HuH-7 (cell line): Measurements from ENCODE around the gene MAP3K14.

Experiments used
- DNase-seq: peaks from one replicate; pipeline ENCODE4 v3.0.0; 2011; ENCODE audit warnings: low spot score

MAP3K14 gene

DNA sequence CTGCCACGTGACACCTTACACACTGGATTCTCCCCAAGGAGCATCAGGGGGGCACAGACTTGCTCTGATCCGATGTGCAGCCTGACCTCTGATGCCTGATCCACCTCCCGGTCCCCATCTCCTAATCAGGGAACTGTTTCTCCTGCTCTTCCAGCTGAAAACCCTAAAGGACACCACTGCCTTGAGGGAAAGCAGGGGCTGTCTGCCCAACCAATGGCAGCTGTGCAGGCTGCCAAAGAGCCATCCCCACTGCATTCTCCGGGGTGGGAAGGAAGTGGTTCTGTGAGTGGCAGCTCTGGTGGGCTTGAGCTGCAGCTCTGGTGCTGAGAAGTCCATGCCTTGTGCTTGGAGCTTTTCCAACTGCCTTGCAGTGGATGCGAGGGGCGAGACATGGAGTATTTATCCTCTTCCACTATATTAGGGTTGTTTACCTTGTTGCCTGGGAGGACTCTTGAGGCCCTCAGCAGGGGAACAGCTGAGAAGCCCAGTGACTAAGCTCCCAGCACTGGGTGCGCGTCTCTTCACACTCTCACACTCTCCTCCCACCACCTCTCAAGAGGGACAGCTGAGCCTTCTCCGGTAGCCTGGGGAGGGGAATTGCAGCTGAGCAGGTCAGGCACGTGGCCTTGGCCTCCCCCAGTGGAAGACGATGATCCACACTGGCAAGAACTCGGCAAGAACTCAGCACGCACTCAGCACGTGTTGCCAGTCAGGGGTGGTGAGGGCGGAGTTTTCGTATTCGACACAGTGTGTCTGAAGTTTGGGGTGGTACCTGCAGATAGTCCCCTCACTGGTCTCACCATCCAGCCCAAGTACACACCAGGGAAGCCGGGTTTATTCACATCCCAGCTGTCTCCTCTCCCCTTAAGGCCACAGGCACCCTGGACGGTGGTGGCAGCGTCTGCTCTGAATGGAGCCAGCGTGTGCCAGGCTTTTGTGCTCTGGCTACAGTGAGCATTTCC is 33.9 kb downstream of the MAP3K14 start:
- DNase-seq, result no peak

DNA sequence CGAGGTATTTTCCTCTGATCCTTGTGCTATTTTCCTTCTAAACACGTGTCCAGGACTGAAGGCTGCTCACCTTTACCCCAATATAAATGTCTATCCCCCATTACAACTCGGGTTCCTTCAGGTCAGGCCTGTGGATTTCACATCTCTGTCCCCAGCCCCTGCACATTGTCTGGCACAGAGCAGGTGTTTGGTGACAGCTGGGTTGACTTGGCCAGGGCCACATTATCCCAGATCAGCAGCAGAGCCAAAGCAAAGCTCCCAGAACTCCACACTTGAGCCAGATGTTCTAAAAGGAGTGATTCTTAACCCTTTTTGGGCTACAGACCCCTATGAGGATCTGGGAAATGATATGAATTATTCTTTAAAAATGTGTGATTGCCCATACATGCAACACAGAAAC is 36.9 kb downstream of the MAP3K14 start:
- DNase-seq, result no peak

DNA sequence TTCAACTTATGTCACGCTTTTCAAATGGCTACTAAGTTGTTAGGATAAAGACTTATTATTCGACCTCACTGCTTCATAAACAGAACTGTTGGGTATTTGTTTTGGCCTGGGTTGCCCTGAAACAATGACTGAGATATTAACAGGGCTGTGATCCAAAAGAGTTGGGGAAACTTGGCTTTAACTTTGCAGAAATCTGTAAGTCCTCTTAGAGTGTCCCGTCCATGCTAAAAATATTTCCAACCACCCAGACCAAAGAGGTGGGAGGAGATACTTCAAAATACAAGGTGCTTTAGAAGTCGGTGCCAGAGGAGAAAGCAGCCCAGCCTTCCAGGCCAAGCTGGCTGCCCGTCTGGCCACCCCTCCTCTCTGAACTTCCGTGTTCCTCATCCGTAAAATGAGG is 38.8 kb downstream of the MAP3K14 start:
- DNase-seq, result no peak

GRCh38 chr17:45277216-45277849 is 39.5 kb downstream of the MAP3K14 start:
- DNase-seq, result peak; percentile 87

- DNase-seq, result no peak
Measured at GRCh38 chr17:45276031-45276430, 40.8 kb downstream of the MAP3K14 start.

- DNase-seq, result no peak
Measured at GRCh38 chr17:45274033-45274432, 42.8 kb downstream of the MAP3K14 start.

DNA sequence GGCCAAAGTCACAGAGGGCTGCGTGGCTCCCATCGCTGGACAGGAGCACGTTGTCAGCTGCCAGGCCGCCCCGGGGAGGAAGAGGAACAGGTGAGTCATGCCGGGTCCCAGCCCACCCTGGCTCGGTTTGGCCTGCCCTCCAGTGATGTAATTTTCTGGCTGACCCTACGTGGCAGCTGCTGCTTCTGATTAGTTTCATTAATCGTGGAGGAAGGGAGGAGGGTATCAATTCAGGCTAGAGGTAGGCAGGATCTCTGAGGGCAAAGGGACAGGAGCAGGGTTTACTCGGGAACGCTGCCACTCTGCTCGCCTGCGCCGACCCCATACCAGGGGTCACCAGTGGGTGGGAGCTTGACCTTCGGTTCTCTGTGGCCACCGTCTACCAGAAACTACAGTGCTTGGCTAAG is 43.3 kb downstream of the MAP3K14 start:
- DNase-seq, result no peak

DNA sequence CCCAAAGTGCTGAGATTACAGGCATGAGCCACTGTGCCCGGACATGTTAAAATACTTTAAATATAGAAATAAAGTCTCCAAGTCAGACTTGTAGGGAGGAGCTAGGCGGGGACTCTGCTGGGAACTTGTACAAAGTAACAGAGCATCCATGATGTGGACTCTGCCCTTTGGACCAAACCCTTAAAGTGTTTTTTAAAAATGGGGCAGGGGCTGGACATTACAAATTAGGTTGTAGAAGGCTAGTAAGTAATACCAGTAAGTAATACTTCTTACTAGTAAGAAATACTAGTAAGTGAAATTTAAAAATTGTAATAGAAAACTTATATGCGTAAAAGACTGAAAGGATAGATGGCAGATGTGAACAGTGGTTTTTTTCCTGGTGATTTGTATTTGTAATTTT is 45.2 kb downstream of the MAP3K14 start:
- DNase-seq, result no peak

DNA sequence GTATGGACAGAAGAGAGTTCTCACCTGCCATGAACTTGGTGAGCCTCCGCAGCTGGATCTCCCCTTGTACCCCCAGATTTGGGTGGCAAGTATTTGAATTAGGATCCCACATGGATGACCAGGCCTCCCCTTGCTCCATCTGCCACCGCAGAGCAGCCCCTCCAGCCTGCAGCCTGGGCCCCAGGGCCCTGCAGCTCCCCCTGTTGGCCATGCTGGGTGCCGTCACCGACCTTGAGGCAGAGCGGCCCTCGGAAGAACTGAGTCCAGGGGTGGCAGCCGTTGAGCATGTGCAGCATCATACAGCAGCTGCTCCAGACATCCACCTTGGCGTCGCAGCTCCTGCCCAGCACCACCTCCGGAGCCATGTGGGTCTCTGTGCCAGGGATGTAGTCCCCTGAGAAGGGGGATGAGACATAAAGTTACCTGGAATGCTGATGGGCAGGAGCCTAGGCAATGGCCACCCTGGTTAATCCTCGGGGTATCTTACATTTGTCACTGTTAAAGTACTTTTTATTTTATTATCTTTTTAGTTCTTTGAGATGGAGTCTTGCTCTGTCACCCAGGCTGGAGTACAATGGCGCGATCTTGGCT is 45.9 kb downstream of the MAP3K14 start:
- peak; percentile 84 for DNase-seq

DNA sequence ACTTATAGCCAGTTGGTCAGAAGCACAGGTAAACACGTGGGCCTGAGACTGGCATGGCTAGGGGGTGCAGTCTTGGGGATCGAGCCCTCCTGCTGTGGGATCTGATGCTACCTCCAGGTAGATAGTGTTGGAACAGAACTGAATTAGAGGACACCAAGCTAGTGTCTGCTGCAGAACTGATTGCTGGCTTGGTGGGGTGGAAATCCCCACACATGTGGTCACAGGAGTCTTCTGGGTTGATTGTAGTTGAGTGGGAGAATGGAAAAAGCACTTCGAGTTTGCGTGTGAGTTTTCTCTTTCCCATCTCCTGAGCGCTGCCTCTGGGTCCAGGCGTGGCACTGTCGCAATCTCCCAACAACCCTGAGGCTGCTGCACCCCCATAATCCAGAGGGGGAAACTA is 46.9 kb downstream of the MAP3K14 start:
- DNase-seq, result no peak

GRCh38 chr17:45267436-45268055 is 49.3 kb downstream of the MAP3K14 start:
- DNase-seq, result no peak

- no peak for DNase-seq
Measured at GRCh38 chr17:45266372-45266926, 50.4 kb downstream of the MAP3K14 start.

DNA sequence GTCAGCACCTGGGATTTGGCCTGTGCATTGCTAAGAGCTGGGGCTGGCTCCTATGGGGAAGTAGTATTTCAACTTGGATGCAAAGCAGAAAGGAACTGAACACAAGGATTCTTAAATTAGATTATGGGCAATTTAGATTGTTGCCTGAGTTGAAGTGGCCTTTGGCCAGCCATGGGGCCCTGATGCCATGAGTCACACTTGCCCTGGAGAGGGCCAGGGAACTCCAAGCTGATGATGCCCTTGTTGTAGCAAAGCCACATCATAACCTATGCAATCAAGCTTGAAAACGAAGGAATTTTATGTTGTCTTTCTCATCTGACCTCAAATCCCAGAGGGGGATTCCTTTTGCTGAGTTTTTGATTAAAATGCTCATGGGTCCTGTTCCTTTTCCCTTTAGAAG is 51.0 kb downstream of the MAP3K14 start:
- DNase-seq, result no peak

- DNase-seq, result no peak
Measured at GRCh38 chr17:45264988-45265387, 51.8 kb downstream of the MAP3K14 start.

DNA sequence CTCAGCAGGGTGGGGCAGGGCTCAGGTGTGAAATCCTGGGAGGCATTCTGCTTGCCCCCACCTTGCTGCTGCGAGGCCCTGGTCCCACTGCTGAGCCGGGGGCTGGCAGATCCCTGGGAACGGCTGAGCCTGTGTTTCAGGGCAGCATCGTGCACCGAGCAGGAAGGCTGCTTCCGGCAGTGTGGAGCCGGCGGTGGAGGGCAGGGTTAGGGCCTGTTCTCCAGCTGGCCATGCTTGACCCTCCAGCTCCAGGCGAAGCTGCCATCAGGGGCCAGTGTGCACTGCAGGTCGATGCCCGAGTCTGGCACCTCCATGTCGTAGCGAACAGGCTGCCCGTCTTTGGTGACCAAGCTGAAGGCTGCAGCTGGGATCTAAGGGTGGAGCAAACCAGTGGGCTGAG is 52.4 kb downstream of the MAP3K14 start:
- DNase-seq, result no peak

DNA sequence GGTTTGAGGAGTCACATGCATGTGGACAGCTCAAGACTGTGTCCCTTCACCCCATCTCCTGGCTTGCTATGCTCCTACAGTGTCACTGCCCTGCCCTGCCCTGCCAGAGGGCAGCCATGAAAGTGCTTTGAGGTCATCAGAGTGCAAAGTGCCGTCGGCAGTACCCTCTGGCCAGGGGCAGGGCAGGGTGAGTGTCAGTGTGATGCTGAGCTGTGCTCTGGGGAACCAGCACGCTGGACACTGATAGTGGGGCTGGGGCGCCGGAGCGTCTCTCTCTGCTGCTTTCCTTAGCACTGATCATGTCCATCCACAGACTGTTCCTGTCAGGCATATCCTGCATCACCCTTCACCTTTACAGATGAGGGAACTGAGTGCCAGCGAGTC is 53.4 kb downstream of the MAP3K14 start:
- DNase-seq, result no peak

DNA sequence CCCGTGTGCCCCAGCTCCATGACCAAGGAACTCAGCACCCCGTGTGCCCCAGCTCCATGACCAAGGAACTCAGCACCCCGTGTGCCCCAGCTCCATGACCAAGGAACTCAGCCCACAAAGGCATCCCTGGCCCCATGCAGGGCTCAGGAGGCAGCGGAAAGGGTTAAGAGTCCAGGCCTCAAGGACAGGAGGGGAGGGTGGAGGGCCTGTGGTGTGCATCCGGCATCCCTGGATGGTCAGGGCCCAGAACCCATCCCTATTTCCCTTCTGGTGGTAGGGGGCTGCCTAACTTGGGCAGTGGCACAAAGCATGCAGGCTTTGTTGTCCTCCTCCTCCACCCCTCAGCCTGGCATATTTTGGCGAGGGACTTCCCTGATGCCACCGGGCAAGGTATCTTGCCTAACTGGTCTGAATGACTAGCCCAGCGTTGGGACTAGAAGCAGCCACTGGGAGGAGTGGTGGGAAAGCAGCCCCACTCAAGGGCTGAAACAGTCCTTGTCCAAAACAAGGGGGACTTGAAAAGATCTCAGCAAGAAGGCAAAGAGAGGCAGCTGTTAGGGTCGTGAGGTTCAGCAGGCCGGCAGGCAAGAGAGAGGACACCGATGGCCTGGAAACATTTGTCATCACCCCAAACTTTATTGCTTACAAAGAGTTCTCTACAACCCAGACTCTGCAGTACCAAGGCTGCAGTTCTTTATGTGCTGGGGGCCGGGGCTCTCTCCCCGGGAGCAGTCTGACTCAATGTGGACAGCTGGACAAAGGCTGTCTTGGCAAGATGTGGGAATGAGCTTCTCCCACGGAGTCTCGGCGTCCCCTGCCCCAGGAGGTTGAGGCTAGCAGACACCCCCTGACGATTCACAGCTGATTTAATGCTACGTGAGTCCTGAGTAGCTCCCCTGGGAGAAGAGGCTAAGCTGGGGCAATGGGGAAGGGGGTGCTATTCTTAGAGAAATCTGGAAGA is 54.0 kb downstream of the MAP3K14 start:
- DNase-seq, result no peak

DNA sequence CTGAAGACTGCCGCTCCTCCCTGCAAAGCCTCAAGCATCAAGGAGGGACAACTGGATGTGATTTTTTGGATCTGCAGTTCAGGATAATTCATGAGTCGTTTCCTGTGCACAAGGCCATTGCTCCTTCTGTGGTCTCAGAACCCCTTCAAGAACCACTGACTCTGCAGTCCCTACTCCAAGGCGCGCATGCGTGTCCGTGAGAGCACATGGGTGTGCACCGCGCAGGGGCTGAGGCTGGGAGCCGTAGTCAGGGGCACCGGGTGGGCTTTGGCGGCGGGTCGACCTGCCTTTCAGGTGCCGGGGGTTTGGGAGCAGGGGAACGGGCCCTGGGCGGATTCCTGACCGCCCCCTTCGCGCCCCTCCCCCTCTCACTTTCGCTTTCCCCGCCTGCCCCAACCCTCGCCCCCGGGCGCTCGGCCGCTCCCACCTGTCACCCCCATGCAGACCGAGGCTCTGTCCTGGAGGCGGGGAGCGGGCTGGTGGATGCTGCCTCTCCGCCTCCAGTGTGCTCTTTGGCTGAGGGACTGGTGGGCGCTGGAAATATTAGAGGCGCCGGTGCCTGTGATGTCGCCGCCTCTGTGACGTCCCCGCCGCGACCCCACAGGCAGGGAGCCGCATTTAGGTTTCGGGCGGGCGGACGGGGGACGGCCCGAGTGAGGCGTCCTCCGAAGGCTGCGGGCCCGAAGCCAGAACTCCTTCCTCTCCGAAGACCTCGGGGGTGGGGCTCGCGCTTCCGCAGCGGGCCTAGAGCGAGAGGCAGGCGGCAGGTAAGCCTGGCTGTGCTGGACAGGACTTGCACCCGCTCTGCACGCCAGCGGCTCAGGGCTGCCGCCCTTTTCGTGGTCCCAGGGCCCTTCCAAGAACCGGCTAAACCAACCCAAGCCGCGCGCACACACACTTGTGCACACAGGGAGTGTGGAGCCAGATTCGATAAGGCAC is 55.0 kb downstream of the MAP3K14 start, which contains the start of gene SPATA32:
Gene SPATA32 (minus strand): TSS at position 518 of the 939 bp plus-strand sequence. CDS start 78 bp downstream, at position 440.
- no peak for DNase-seq

DNA sequence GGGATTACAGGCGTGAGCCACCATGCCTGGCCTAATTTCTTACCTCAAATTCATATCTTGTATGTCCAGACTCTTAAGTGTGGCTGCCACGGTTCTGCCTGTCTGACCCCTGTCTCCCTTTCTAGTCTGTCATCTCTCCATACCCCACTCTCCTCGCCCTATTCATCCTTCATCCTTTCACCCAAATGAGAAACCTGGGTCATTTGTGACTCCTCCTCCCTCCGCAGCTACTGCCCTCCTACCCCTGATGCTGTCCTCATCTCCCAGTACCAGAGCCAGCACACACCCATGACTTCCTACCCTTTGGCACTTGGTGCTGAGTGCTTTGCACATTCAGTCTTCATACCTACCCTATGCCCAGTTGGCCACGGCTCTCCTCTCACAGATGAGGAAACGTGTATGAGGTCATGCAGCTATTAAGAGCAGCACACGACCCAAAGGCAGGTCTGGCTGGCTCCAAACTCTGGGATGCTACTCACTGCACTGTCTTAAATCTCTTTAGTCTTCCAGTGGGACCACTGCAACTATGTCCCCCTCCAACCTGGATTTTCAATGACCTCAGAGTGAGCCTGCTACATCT is 56.5 kb downstream of the MAP3K14 start:
- no peak for DNase-seq
